ENCODE measurements around the gene SLC2A3.
"Not testable (repeated sequence)": the region's sequence is repeated elsewhere in the genome, so short reads cannot be mapped to it uniquely, and the experiment has no call there.

SLC2A3 gene

GRCh38 chr12:7935590-7936581, at the start of gene SLC2A3:
SLC2A3 (minus strand) TSS chr12:7936187; CDS start chr12:7936034, 153 bp downstream.
- DNase-seq (ENCODE audit: low spot score), result peak; percentile 93

- no peak for DNase-seq (ENCODE audit: low spot score)
Measured at GRCh38 chr12:7984900-7985299, 48.9 kb upstream of the SLC2A3 start.

- DNase-seq (ENCODE audit: low spot score), result not testable (repeated sequence)
Measured at GRCh38 chr12:7983460-7983859, 47.5 kb upstream of the SLC2A3 start.

GRCh38 chr12:7983019-7983418, 47.0 kb upstream of the SLC2A3 start:
- not testable (repeated sequence) for DNase-seq (ENCODE audit: low spot score)

- DNase-seq (ENCODE audit: low spot score), result not testable (repeated sequence)
Measured at GRCh38 chr12:7982332-7982735, 46.3 kb upstream of the SLC2A3 start.

GRCh38 chr12:7981446-7981845, 45.5 kb upstream of the SLC2A3 start:
- DNase-seq (ENCODE audit: low spot score), result no peak

- not testable (repeated sequence) for DNase-seq (ENCODE audit: low spot score)
Measured at GRCh38 chr12:7977351-7978124, 41.6 kb upstream of the SLC2A3 start.

GRCh38 chr12:7973457-7973825, 37.5 kb upstream of the SLC2A3 start:
- DNase-seq (ENCODE audit: low spot score), result no peak

- no peak for DNase-seq (ENCODE audit: low spot score)
Measured at GRCh38 chr12:7972734-7973456, 36.9 kb upstream of the SLC2A3 start.

GRCh38 chr12:7972269-7972668, 36.3 kb upstream of the SLC2A3 start:
- DNase-seq (ENCODE audit: low spot score), result not testable (repeated sequence)

- DNase-seq (ENCODE audit: low spot score), result not testable (repeated sequence)
Measured at GRCh38 chr12:7971765-7972164, 35.8 kb upstream of the SLC2A3 start.

GRCh38 chr12:7970475-7971252, 34.7 kb upstream of the SLC2A3 start:
- peak; percentile 85 for DNase-seq (ENCODE audit: low spot score)

- no peak for DNase-seq (ENCODE audit: low spot score)
Measured at GRCh38 chr12:7966563-7966962, 30.6 kb upstream of the SLC2A3 start.

- not testable (repeated sequence) for DNase-seq (ENCODE audit: low spot score)
Measured at GRCh38 chr12:7964669-7965068, 28.7 kb upstream of the SLC2A3 start.

GRCh38 chr12:7961395-7962178, 25.6 kb upstream of the SLC2A3 start:
- DNase-seq (ENCODE audit: low spot score), result no peak

- DNase-seq (ENCODE audit: low spot score), result peak; percentile 58
Measured at GRCh38 chr12:7959701-7960121, 23.7 kb upstream of the SLC2A3 start.

GRCh38 chr12:7959278-7959677, 23.3 kb upstream of the SLC2A3 start:
- no peak for DNase-seq (ENCODE audit: low spot score)

- DNase-seq (ENCODE audit: low spot score), result not testable (repeated sequence)
Measured at GRCh38 chr12:7954877-7955276, 18.9 kb upstream of the SLC2A3 start.

- DNase-seq (ENCODE audit: low spot score), result not testable (repeated sequence)
Measured at GRCh38 chr12:7954418-7954817, 18.4 kb upstream of the SLC2A3 start.

GRCh38 chr12:7953912-7954311, 17.9 kb upstream of the SLC2A3 start:
- DNase-seq (ENCODE audit: low spot score), result not testable (repeated sequence)

All from CD4-positive, alpha-beta T cell treated with Interleukin-6 at 100 ng/mL for 8 hours (primary cell).